HepG2 (cell line): Measurements from ENCODE around the gene RAB5A. TPM values are rescaled to one million over a fixed set of nuclear protein-coding genes. Genes with fewer than 3 reads are reported as not detected.

Experiments
- ATAC-seq: fragments of 200-7000 bp; cut with Tn5 transposase; 3 replicates; pipeline ENCODE4 v1.9.1; 2020; ENCODE audit warnings: mild to moderate bottlenecking, moderate library complexity
- BruUV-seq: library from RNA; stranded (reverse); fragments of 400-500 nt; replicated peaks from 2 replicates; lab custom pipeline; 2021; lab: Mats Ljungman, UMichigan
- CTCF ChIA-PET: fragments of 300-600 bp; formaldehyde crosslinking; extraction: SDS; loops from one replicate; lab custom pipeline; 2021; ENCODE audit warnings: low total read pairs, inconsistent platforms, low intra/inter-chr PET ratio; lab: Yijun Ruan, JAX
- POLR2A ChIA-PET: fragments of 350-600 bp; sonication (Branson Sonifier 250); formaldehyde crosslinking; loops from one replicate; lab custom pipeline; 2020; ENCODE audit warnings: antibody characterized with exemption, inconsistent platforms; lab: Yijun Ruan, JAX
- DNase-seq: peaks from one replicate; pipeline ENCODE4 v3.0.0-alpha.2; 2015; ENCODE audit warnings: low spot score
- FAIRE-seq: peaks from 3 replicates; lab custom pipeline; 2011; peaks lifted over from hg19 to GRCh38; lab: Jason Lieb, UNC
- H2AFZ ChIP-seq: one replicate; pipeline ENCODE4 v1.6.1; 2011; ENCODE audit warnings: low read length, inconsistent platforms
- H3K27ac ChIP-seq: fragments of 300-600 bp; 3 replicates; pipeline ENCODE4 v1.8.0; 2011; ENCODE audit warnings: mixed run types, mild to moderate bottlenecking, mixed read lengths, low read length, inconsistent platforms; ENCODE audit not compliant: insufficient read depth; ENCODE audit errors: extremely low read length
- H3K27me3 ChIP-seq, 2 experiments: fragments of 200-600 bp in 1 of 2; 2 replicates in 1 of 2; 3 replicates in 1 of 2; pipeline versions ENCODE4 v1.6.0 to v1.8.0; 2011; ENCODE audit warnings: low read length in 2 of 2, mild to moderate bottlenecking in 2 of 2, moderate library complexity in 2 of 2, inconsistent platforms in 1 of 2; ENCODE audit not compliant: insufficient read depth in 2 of 2, control insufficient read depth in 1 of 2
- H3K36me3 ChIP-seq, 2 experiments: fragments of 200-600 bp in 1 of 2; replicated peaks in 1 of 2; 2 replicates in 1 of 2; 3 replicates in 1 of 2; pipeline versions ENCODE4 v1.5.1 to v1.8.0; 2011; ENCODE audit warnings: low read length in 2 of 2, inconsistent platforms in 1 of 2; ENCODE audit not compliant: insufficient read depth in 2 of 2, control insufficient read depth in 1 of 2
- H3K4me1 ChIP-seq: 2 replicates; pipeline ENCODE4 v1.5.1; 2012; ENCODE audit warnings: low read length, inconsistent platforms; ENCODE audit not compliant: insufficient read depth
- H3K4me2 ChIP-seq: 2 replicates; pipeline ENCODE4 v1.6.0; 2011; ENCODE audit warnings: low read depth, low read length, inconsistent platforms
- H3K4me3 ChIP-seq, 3 experiments: fragments of 200-600 bp in 1 of 3; sonication (generic), shearing (Covaris generic) in 1 of 3; replicated peaks in 1 of 3; 2 replicates each; pipeline ENCODE4 v1.5.1; 2011 to 2016; ENCODE audit warnings: low read length in 3 of 3, inconsistent platforms in 2 of 3, low read depth in 2 of 3, mild to moderate bottlenecking in 2 of 3, control low read depth in 1 of 3, mixed read lengths in 1 of 3; ENCODE audit not compliant: insufficient read depth in 1 of 3
- H3K79me2 ChIP-seq: one replicate; pipeline ENCODE4 v1.6.1; 2011; ENCODE audit warnings: low read length, inconsistent platforms; ENCODE audit not compliant: insufficient read depth
- H3K9ac ChIP-seq: 2 replicates; pipeline ENCODE4 v1.6.0; 2011; ENCODE audit warnings: mild to moderate bottlenecking, low read depth, low read length, inconsistent platforms; ENCODE audit not compliant: insufficient read depth
- H3K9me3 ChIP-seq: 2 replicates; pipeline ENCODE4 v1.5.1; 2012; ENCODE audit warnings: mild to moderate bottlenecking, low read length
- H4K20me1 ChIP-seq: 2 replicates; pipeline ENCODE4 v1.6.0; 2011; ENCODE audit warnings: inconsistent platforms, mild to moderate bottlenecking, low read length, moderate library complexity; ENCODE audit not compliant: insufficient read depth
- ARHGAP35 ChIP-seq: sonication (generic); formaldehyde crosslinking; IDR thresholded peaks from 2 replicates; pipeline ENCODE4 v1.9.0; 2022; ENCODE audit warnings: mild to moderate bottlenecking, inconsistent platforms, moderate library complexity, missing genetic modification reagents, borderline replicate concordance
- ATRX ChIP-seq: sonication (generic); formaldehyde crosslinking; IDR thresholded peaks from 2 replicates; pipeline ENCODE4 v1.4.0; 2020; ENCODE audit warnings: missing genetic modification reagents, borderline replicate concordance
- BRD4 ChIP-seq: sonication (generic); formaldehyde crosslinking; IDR thresholded peaks from 2 replicates; pipeline ENCODE4 v1.4.0; 2020; ENCODE audit warnings: missing genetic modification reagents
- ELF3 ChIP-seq: IDR thresholded peaks from 2 replicates; pipeline ENCODE4 v1.6.1; 2016; ENCODE audit warnings: missing genetic modification reagents, missing compliant biosample characterization
- HNF1A ChIP-seq, 2 experiments: sonication (generic) in 1 of 2; formaldehyde crosslinking in 1 of 2; IDR thresholded peaks; 2 replicates each; pipeline versions ENCODE4 v1.4.0 to v1.6.1; 2016 to 2020; ENCODE audit warnings: borderline replicate concordance in 1 of 2, low read depth in 1 of 2, mild to moderate bottlenecking in 1 of 2, missing genetic modification reagents in 1 of 2
- SRF ChIP-seq: IDR thresholded peaks from 2 replicates; pipeline ENCODE4 v1.6.1; 2011; ENCODE audit warnings: mild to moderate bottlenecking, low read depth, low read length, moderate library complexity
- TAF1 ChIP-seq: sonication (generic); formaldehyde crosslinking; IDR thresholded peaks from 2 replicates; pipeline ENCODE4 v1.4.0; 2020; ENCODE audit warnings: missing genetic modification reagents
- ZNF878 ChIP-seq: sonication (generic); formaldehyde crosslinking; IDR thresholded peaks from 2 replicates; pipeline ENCODE4 v1.8.1; 2023; ENCODE audit warnings: mild to moderate bottlenecking, missing genetic modification reagents, moderate library complexity
- WGBS: methylation state at CpG from one replicate; pipeline ENCODE4 v1.1.6; 2017; ENCODE audit warnings: low lambda C conversion rate; 5-methylcytosine and 5-hydroxymethylcytosine counted together
- in situ Hi-C: cut with HindIII; loops from 2 replicates; pipeline ENCODE4 v1.10.0; 2017; ENCODE audit warnings: low pct_unique_long_range_greater_than_20kb; ENCODE audit not compliant: extremely low pct_ligation_motif_present
- intact Hi-C: fragments of 100-400 bp; cut with micrococcal nuclease; formaldehyde crosslinking; loops from one replicate; pipeline ENCODE4 v1.10.0; 2022; ENCODE audit not compliant: unreplicated experiment
- polyA plus RNA-seq, 8 experiments: library from polyadenylated mRNA; depleted of rRNA in 3 of 8; stranded (reverse) in 7 of 8; unstranded in 1 of 8; fragments of >200 nt; fragmentation: Illumina TruSeq in 4 of 8; extraction: Trizol in 4 of 8; gene quantifications; 2 replicates each; pipeline versions ENCODE4 v1.2.1 to v1.2.3, GENCODE V29; 2011 to 2016; ENCODE audit warnings: low read depth in 4 of 8, missing spikeins in 1 of 8, mixed read lengths in 1 of 8; ENCODE audit not compliant: insufficient read depth in 1 of 8
- total RNA-seq, 5 experiments: library from RNA; depleted of rRNA; stranded (reverse); fragments of >200 nt; fragmentation: Illumina TruSeq; extraction: Trizol; gene quantifications; 2 replicates each; pipeline ENCODE4 v1.2.3, GENCODE V29; 2016; ENCODE audit warnings: low read depth in 1 of 5

Gene RAB5A
- total and polyA plus RNA-seq, 2 of the 13 experiments (the other 11 are each of a cell fraction or from before 2014, with no cell fraction given), result 16.0 to 27.1 TPM

DNA sequence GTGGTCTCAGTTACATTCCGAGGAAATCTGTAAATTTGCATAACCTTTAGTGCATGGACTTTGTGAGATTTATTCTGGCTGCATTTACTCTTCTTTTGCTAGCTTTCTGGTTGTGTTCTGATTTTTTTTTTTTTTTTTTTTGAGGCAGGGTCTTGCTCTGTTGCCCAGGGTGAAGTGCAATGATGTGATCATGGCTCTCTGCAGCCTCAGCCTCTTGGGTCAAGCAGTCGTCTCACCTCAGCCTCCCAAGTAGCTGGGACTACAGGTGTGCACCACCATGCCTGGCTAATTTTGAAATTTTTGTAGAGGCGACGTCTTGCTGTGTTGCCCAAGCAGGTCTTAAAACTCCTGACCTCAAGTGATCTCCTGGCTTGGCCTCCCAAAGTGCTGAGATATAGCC is 12.6 kb downstream of the RAB5A start:
- no peak for ATAC-seq
- in situ Hi-C loops, result no loop called here
- no peak for DNase-seq
- H3K9ac ChIP-seq, result no peak overlapping the region
- POLR2A ChIA-PET, result no interaction called here
- TF ChIP-seq TAF1 (CRISPR knock-in tag), result no peak
- TF ChIP-seq, all 625 proteins: peak for 0
- Histone ChIP-seq H3K79me2 (peaks cover 68% of the 10 kb centered on the region), H3K9me3 (no peaks in the 10 kb centered on the region), H3K4me1 (no peaks in the 10 kb centered on the region), H3K27ac (no peak overlapping the region), H3K36me3 (peaks cover 2 to 28% of the 10 kb centered on the region in 2 experiments; a peak in 4 of 5 replicates), H3K4me3 (no peak overlapping the region), H3K27me3 (no peaks in the 10 kb centered on the region), H4K20me1 (peaks cover 7% of the 10 kb centered on the region), H3K4me2 (no peak overlapping the region), H2AFZ (no peak overlapping the region)
- intact Hi-C loops, result no loop called here
- no peak for FAIRE-seq
- CTCF ChIA-PET, result no interaction called here
- BruUV-seq, result no TSS peak
- WGBS, result 96% methylated on average over 3 of the region's 4 CpGs

GRCh38 chr3:19960696-19961095 is 13.8 kb downstream of the RAB5A start:
- FAIRE-seq, result no peak
- H3K4me2 ChIP-seq, result no peak overlapping the region
- no TSS peak for BruUV-seq
- intact Hi-C loops (no loop called here), in situ Hi-C loops (no loop called here)
- H3K9ac ChIP-seq, result no peak overlapping the region
- no peaks in the 10 kb centered on the region for H3K4me1 ChIP-seq
- H3K9me3 ChIP-seq, result no peaks in the 10 kb centered on the region
- no peak for ATAC-seq
- H3K27me3 ChIP-seq, result no peaks in the 10 kb centered on the region
- H3K4me3 ChIP-seq, result no peak overlapping the region
- peaks cover 0 to 22% of the 10 kb centered on the region in 2 experiments; a peak in 4 of 5 replicates for H3K36me3 ChIP-seq
- H3K79me2 ChIP-seq, result peaks cover 64% of the 10 kb centered on the region
- no peak overlapping the region for H3K27ac ChIP-seq
- peaks cover 7% of the 10 kb centered on the region for H4K20me1 ChIP-seq
- no peak overlapping the region for H2AFZ ChIP-seq
- DNase-seq, result no peak
- WGBS, result 93% methylated on average over 4 of the region's 4 CpGs
- CTCF ChIA-PET, result no interaction called here
- TF ChIP-seq ARHGAP35 (CRISPR knock-in tag), result no peak
- no peak for TF ChIP-seq BRD4 (CRISPR knock-in tag)
- no peak for TF ChIP-seq ELF3 (CRISPR knock-in tag)
- no peak for TF ChIP-seq SRF
- no peak for TF ChIP-seq HNF1A (IDR thresholded peaks at IDR 0.05; ENCODE audit: low read depth)
- TF ChIP-seq HNF1A (CRISPR knock-in tag; IDR thresholded peaks at IDR 0.05; ENCODE audit: borderline replicate concordance), result no peak
- TF ChIP-seq ATRX, result no peak
- TF ChIP-seq ZNF878, result no peak
- POLR2A ChIA-PET, result no interaction called here
